Measurements from ENCODE around the gene CRB2. TPM values are rescaled to one million over a fixed set of nuclear protein-coding genes. Genes with fewer than 3 reads are reported as not detected.

Gene CRB2
- total RNA-seq, 4 donors from 2014 or later = 2.2 to 19.4 (median 3.1) TPM

GRCh38 chr9:123323196-123324013, 32.6 kb upstream of the CRB2 start:
- Histone ChIP-seq H3K9me3 (no peaks in the 10 kb centered on the region), H3K27ac (no peak overlapping the region), H3K4me1 (no peaks in the 10 kb centered on the region), H3K36me3 (no peaks in the 10 kb centered on the region), H3K4me3 (no peak overlapping the region), H3K27me3 (no peaks in the 10 kb centered on the region)
- no peak for TF ChIP-seq CTCF (IDR thresholded peaks at IDR 0.05)
- no peak for TF ChIP-seq POLR2A (IDR thresholded peaks at IDR 0.05)
- intact Hi-C loops (cut with DNase I; ENCODE audit: low total_unique reads) = no loop called here
- no peak for DNase-seq

GRCh38 chr9:123324767-123325183, 31.2 kb upstream of the CRB2 start:
- H3K36me3 ChIP-seq = no peaks in the 10 kb centered on the region
- no peak overlapping the region for H3K27ac ChIP-seq
- no peak for DNase-seq
- intact Hi-C loops (cut with DNase I; ENCODE audit: low total_unique reads) = no loop called here
- H3K4me3 ChIP-seq = no peak overlapping the region
- H3K4me1 ChIP-seq = no peaks in the 10 kb centered on the region
- TF ChIP-seq POLR2A (IDR thresholded peaks at IDR 0.05) = no peak
- TF ChIP-seq CTCF (IDR thresholded peaks at IDR 0.05) = no peak
- H3K27me3 ChIP-seq = no peaks in the 10 kb centered on the region
- no peaks in the 10 kb centered on the region for H3K9me3 ChIP-seq

- intact Hi-C loops (cut with DNase I; ENCODE audit: low total_unique reads) = no loop called here
- H3K27ac ChIP-seq = no peak overlapping the region
- no peaks in the 10 kb centered on the region for H3K27me3 ChIP-seq
- no peak overlapping the region for H3K4me3 ChIP-seq
- no peaks in the 10 kb centered on the region for H3K9me3 ChIP-seq
- TF ChIP-seq CTCF (IDR thresholded peaks at IDR 0.05) (no peak), POLR2A (IDR thresholded peaks at IDR 0.05) (no peak)
- H3K4me1 ChIP-seq = no peaks in the 10 kb centered on the region
- no peak for DNase-seq
- no peaks in the 10 kb centered on the region for H3K36me3 ChIP-seq
Measured at GRCh38 chr9:123326187-123326586, 29.8 kb upstream of the CRB2 start.

GRCh38 chr9:123326662-123327093, 29.3 kb upstream of the CRB2 start:
- intact Hi-C loops (cut with DNase I; ENCODE audit: low total_unique reads) = no loop called here
- Histone ChIP-seq H3K27ac (no peak overlapping the region), H3K36me3 (no peaks in the 10 kb centered on the region), H3K9me3 (no peaks in the 10 kb centered on the region), H3K4me3 (no peak overlapping the region), H3K27me3 (no peaks in the 10 kb centered on the region), H3K4me1 (no peaks in the 10 kb centered on the region)
- DNase-seq = no peak
- TF ChIP-seq POLR2A (IDR thresholded peaks at IDR 0.05) (no peak), CTCF (IDR thresholded peaks at IDR 0.05) (no peak)

GRCh38 chr9:123327697-123328100, 28.3 kb upstream of the CRB2 start:
- TF ChIP-seq CTCF (IDR thresholded peaks at IDR 0.05) (no peak), POLR2A (IDR thresholded peaks at IDR 0.05) (no peak)
- Histone ChIP-seq H3K9me3 (no peaks in the 10 kb centered on the region), H3K27me3 (no peaks in the 10 kb centered on the region), H3K4me1 (no peaks in the 10 kb centered on the region), H3K36me3 (no peaks in the 10 kb centered on the region), H3K4me3 (no peak overlapping the region), H3K27ac (no peak overlapping the region)
- no peak for DNase-seq
- intact Hi-C loops (cut with DNase I; ENCODE audit: low total_unique reads) = no loop called here
